SU-DHL-6 (cell line): ENCODE measurements around the gene PTGES2.

Source experiments
- H2AFZ ChIP-seq: fragments of 200-600 bp; sonication (generic); 2 replicates; pipeline ENCODE4 v1.6.1; 2014; ENCODE audit warnings: low read depth, mild to moderate bottlenecking, moderate library complexity, mixed read lengths, antibody characterized with exemption, low read length; ENCODE audit not compliant: severe bottlenecking
- H3F3A ChIP-seq: fragments of 200-600 bp; shearing (Covaris generic); 2 replicates; pipeline ENCODE4 v1.6.0; 2016; ENCODE audit warnings: antibody characterized with exemption, mild to moderate bottlenecking; ENCODE audit not compliant: insufficient read depth
- H3K27ac ChIP-seq: fragments of 200-600 bp; sonication (generic); 2 replicates; pipeline ENCODE4 v1.5.1; 2016; ENCODE audit warnings: low read depth, mild to moderate bottlenecking, low read length, moderate library complexity, mixed read lengths
- H3K27me3 ChIP-seq: fragments of 200-600 bp; sonication (generic), shearing (Covaris generic); 2 replicates; pipeline ENCODE4 v1.6.0; 2014; ENCODE audit warnings: mild to moderate bottlenecking, low read length
- H3K36me3 ChIP-seq: fragments of 200-600 bp; sonication (generic); 2 replicates; pipeline ENCODE4 v1.6.1; 2014; ENCODE audit warnings: mild to moderate bottlenecking, low read length, mixed read lengths
- H3K4me2 ChIP-seq: fragments of 300-600, 200-600 bp; shearing (Covaris generic), sonication (generic); 2 replicates; pipeline ENCODE4 v1.6.0; 2014; ENCODE audit warnings: low read length, low read depth, mild to moderate bottlenecking; ENCODE audit not compliant: poor library complexity, severe bottlenecking
- H3K4me3 ChIP-seq: fragments of 200-600 bp; sonication (generic); 2 replicates; pipeline ENCODE4 v1.5.1; 2014; ENCODE audit warnings: antibody characterized with exemption, low read length, mild to moderate bottlenecking, mixed read lengths; ENCODE audit not compliant: insufficient read depth, poor library complexity, severe bottlenecking
- H3K79me2 ChIP-seq: fragments of 200-600 bp; sonication (generic); 2 replicates; pipeline ENCODE4 v1.6.1; 2014; ENCODE audit warnings: mild to moderate bottlenecking, low read length, moderate library complexity; ENCODE audit not compliant: insufficient read depth
- H3K9ac ChIP-seq: fragments of 200-600 bp; sonication (generic); 2 replicates; pipeline ENCODE4 v1.7.0; 2014; ENCODE audit warnings: mild to moderate bottlenecking, low read length
- H3K9me2 ChIP-seq: fragments of 200-600 bp; sonication (generic); replicated peaks from 2 replicates; pipeline ENCODE4 v1.6.1; 2014; ENCODE audit warnings: low read length; ENCODE audit not compliant: insufficient read depth
- H3K9me3 ChIP-seq: fragments of 200-600 bp; sonication (generic); 2 replicates; pipeline ENCODE4 v1.6.1; 2014; ENCODE audit warnings: low read length, mixed read lengths; ENCODE audit not compliant: insufficient read depth
- H4K20me1 ChIP-seq: fragments of 200-600 bp; sonication (generic); 2 replicates; pipeline ENCODE4 v1.6.1; 2014; ENCODE audit warnings: low read depth, mild to moderate bottlenecking, antibody characterized with exemption, low read length, moderate library complexity, mixed read lengths
- EZH2phosphoT487 ChIP-seq: fragments of 200-600 bp; sonication (generic), shearing (Covaris generic); conservative IDR thresholded peaks from 2 replicates; pipeline ENCODE4 v1.6.1; 2018; ENCODE audit warnings: mild to moderate bottlenecking, antibody characterized with exemption, low read length, moderate library complexity, mixed read lengths
- TF ChIP-seq, protein P1 (sequence below): fragments of 200-600 bp; sonication (generic); IDR thresholded peaks from one replicate; pipeline ENCODE4 v1.5.1; 2017; ENCODE audit warnings: antibody characterized with exemption, mild to moderate bottlenecking, low read length, moderate library complexity; ENCODE audit not compliant: insufficient read depth, poor library complexity, severe bottlenecking

The PTGES2 gene

GRCh38 chr9:128164307-128164885 is 36.9 kb upstream of the PTGES2 start:
- Histone ChIP-seq H3K9ac (no peak overlapping the region), H3K27ac (no peak overlapping the region), H3K9me3 (no peaks in the 10 kb centered on the region), H2AFZ (no peak overlapping the region), H3K36me3 (no peaks in the 10 kb centered on the region), H3K27me3 (no peaks in the 10 kb centered on the region), H3F3A (no peaks in the 10 kb centered on the region), H3K4me2 (no peak overlapping the region), H3K4me3 (no peak overlapping the region), H3K79me2 (no peaks in the 10 kb centered on the region), H3K9me2 (no peaks in the 10 kb centered on the region), H4K20me1 (no peaks in the 10 kb centered on the region)
- no peak for TF ChIP-seq EZH2phosphoT487
- TF ChIP-seq, protein P1, sequence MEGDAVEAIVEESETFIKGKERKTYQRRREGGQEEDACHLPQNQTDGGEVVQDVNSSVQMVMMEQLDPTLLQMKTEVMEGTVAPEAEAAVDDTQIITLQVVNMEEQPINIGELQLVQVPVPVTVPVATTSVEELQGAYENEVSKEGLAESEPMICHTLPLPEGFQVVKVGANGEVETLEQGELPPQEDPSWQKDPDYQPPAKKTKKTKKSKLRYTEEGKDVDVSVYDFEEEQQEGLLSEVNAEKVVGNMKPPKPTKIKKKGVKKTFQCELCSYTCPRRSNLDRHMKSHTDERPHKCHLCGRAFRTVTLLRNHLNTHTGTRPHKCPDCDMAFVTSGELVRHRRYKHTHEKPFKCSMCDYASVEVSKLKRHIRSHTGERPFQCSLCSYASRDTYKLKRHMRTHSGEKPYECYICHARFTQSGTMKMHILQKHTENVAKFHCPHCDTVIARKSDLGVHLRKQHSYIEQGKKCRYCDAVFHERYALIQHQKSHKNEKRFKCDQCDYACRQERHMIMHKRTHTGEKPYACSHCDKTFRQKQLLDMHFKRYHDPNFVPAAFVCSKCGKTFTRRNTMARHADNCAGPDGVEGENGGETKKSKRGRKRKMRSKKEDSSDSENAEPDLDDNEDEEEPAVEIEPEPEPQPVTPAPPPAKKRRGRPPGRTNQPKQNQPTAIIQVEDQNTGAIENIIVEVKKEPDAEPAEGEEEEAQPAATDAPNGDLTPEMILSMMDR, result no peak

DNA sequence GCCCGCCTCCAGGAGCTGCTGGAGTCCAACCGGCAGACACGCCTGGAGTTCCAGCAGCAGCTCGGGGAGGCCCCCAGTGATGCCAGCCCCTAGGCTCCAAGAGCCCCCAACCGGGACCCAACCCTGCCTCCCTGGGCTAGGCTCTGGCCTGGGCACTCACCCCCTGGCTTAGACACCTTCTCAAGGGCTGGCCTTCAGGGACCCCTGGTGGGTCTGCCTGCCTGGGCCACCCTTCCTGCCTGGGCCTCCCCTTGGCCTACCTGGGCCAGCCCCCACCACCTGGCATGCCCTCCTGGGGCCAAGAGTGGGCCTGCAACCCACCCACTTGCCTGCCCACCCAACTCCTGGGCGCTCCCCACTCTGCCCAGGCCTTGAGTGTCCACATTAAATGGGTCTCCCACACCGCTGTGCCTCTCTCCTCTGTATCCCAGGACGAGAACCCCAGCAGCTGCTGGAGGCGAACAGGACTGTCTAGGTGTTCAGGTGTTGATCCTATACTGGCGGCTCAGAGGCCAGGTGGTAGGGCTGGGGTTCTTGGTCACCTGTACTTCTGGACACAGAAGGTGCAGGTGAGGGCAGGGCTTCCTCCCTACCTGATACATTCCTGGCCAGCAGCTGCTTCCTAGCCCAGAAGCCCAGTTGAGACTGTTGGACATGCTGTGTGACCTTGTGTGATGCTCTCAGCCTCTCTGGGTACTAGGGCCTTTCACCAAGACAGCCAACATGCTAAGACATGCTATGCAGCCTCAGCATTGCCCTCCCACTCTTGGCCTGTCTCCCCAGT is 36.2 kb upstream of the PTGES2 start:
- H3K9me2 ChIP-seq, result no peaks in the 10 kb centered on the region
- no peaks in the 10 kb centered on the region for H3K79me2 ChIP-seq
- no peaks in the 10 kb centered on the region for H3K36me3 ChIP-seq
- H3K4me2 ChIP-seq, result no peak overlapping the region
- no peaks in the 10 kb centered on the region for H3K9me3 ChIP-seq
- TF ChIP-seq, protein P1, result no peak
- TF ChIP-seq EZH2phosphoT487, result no peak
- H2AFZ ChIP-seq, result no peak overlapping the region
- H3F3A ChIP-seq, result no peaks in the 10 kb centered on the region
- no peaks in the 10 kb centered on the region for H4K20me1 ChIP-seq
- H3K9ac ChIP-seq, result no peak overlapping the region
- no peak overlapping the region for H3K4me3 ChIP-seq
- no peaks in the 10 kb centered on the region for H3K27me3 ChIP-seq
- H3K27ac ChIP-seq, result no peak overlapping the region

DNA sequence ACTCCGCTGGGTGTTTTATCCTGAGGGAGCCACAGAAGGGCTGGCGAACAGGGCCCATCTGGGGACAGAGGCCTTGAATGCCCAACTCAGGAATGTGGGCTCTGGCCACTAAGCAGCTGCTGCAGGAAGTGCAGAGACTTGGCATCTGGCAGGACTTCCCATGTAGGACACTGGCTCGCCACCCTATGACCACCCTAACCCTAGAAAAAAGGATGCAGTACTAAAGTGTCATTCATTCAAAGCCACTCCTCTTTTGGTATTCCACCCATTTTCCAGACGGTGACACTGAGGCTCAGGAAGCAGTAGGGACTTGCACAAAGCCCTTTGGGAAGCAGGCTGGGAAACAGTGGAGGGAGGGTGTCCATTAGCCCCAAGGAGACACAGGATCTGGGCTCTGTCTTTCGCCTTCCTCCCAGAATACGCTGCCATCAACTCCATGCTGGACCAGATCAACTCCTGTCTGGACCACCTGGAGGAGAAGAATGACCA is 35.5 kb upstream of the PTGES2 start:
- Histone ChIP-seq H3F3A (no peaks in the 10 kb centered on the region), H3K9ac (no peak overlapping the region), H4K20me1 (no peaks in the 10 kb centered on the region), H3K4me3 (no peak overlapping the region), H3K9me2 (no peaks in the 10 kb centered on the region), H3K36me3 (no peaks in the 10 kb centered on the region), H3K4me2 (no peak overlapping the region), H3K9me3 (no peaks in the 10 kb centered on the region), H3K27me3 (no peaks in the 10 kb centered on the region), H3K27ac (no peak overlapping the region), H3K79me2 (no peaks in the 10 kb centered on the region), H2AFZ (no peak overlapping the region)
- TF ChIP-seq, protein P1, result no peak
- no peak for TF ChIP-seq EZH2phosphoT487
